HG03175 (cell line): Measurements from ENCODE around the gene C7orf25.
"Not testable (repeated sequence)": the region's sequence is repeated elsewhere in the genome, so short reads cannot be mapped to it uniquely, and the experiment has no call there.

Source experiments
- ATAC-seq: cut with Tn5 transposase; IDR thresholded peaks from one replicate; pipeline ENCODE4 v1.9.1; 2021; ENCODE audit warnings: mild to moderate bottlenecking, moderate library complexity; ENCODE audit not compliant: unreplicated experiment

The C7orf25 gene

GRCh38 chr7:42930889-42931288 is 19.0 kb upstream of the C7orf25 start:
- no peak for ATAC-seq

- no peak for ATAC-seq
These were observed 17.6 kb upstream of the C7orf25 start for GRCh38 chr7:42929449-42929848.

DNA sequence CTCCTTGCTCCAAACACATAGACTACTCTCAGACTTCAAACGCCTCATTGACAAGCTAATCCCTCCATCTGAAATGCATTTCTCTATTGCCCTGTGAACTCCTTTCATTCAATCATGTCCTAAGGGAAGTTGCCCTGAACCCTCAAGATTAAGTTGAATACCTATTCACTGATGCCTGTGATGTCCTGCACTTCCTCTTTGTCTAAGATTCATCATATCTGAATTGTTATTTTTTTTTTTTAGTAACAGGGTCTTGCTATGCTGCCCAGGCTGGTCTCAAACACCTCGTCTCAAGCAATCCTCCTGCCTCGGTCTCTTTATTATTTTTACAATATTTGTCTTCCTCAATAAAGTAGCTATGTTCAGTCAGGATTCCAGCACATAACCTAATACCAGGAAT is 16.9 kb upstream of the C7orf25 start:
- ATAC-seq: no peak

- no peak for ATAC-seq
These were observed 14.3 kb upstream of the C7orf25 start for GRCh38 chr7:42926204-42926603.

- ATAC-seq: no peak
These were observed 13.8 kb upstream of the C7orf25 start for GRCh38 chr7:42925630-42926029.

DNA sequence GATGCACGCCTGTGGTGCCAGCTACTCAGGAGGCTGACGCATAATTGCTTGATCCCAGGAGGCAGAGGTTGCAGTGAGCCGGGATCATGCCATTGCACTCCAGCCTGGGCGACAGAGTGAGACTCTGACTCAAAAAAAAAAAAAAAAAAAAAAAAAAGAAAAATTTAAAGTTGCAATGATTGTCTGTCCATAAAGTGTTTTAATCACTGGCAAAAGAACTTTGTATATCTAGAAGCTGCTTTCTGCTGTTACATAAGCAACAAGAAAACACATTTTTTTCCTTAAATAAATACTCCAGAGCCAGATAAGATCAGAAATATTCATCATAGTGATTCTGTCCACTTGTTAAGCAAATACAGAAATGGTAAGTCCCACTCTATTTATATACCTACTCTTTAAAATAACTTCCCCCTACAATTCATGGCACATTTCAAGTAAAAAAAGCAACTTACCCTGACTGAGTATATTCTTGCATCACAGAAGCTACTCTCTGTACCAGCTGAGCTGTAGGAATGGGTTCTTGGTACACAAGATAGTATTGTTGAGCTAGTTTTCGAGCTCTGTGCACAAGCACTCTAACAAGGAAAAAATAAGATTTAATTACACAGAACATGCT is 12.5 kb upstream of the C7orf25 start:
- no peak for ATAC-seq

DNA sequence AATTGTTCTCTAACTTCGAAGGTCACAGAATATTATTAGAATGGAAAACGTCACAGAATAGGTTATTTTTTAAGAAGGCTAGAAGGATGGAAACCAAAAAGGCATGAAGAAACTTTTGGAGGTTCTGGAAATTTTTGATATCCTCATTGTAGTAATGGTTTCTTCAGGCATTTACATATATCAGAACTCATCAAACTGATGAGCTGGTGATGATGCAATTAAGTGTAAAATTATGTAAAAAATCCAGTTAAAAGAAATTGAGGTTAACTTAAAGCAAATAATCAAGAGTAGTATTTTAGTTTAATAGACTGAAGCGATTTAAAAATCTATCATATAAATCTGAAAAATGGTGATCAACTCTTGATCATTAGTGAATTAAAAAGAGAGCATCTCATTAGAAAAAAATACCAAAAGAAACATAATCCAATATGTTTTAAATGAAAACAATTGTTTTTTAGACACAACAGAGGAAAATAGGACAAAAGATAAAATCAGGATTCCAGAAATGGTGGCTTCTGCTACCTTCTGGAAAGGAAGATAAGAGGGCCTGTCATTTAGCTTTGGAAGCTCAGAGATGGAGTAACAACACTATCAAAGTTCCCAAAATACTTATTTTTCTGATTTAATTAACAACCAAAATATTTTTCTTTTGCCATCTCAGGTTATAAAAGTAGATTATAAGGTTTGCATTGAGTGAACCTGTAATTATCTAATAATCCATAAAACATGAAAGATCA is 10.3 kb upstream of the C7orf25 start:
- ATAC-seq: no peak

- no peak for ATAC-seq
These were observed 3.5 kb upstream of the C7orf25 start for GRCh38 chr7:42915356-42915755.

DNA sequence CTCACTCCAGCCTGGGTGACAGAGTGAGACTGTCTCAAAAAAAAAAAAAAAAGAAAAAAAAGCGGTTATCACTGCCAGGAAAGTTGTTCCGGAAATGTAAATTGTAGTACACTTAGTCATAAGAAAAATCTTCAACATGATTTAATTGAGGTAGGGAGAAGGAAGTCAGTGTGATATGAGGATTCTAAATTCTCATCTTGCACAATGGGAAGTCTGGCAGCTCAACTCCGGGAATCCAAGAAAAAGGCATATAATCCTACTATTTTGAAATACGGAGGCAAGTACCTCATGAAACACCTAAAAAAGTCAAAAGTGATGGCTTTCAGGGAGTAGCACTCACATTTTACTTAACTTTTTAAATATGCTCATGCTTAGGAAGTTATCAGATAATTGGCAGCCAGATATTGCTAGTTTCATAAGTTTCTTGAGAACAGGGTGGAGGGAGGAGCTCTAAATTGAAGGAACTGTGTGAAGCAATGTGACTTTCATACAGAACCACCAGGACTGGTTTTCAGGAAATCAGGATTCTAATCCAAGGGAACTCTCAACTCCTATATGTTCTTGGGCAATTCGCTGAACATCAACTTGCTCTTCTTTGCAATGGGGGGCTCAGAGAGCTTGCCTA is 2.7 kb upstream of the C7orf25 start:
- no peak for ATAC-seq

GRCh38 chr7:42914009-42914408 is 2.1 kb upstream of the C7orf25 start:
- no peak for ATAC-seq

DNA sequence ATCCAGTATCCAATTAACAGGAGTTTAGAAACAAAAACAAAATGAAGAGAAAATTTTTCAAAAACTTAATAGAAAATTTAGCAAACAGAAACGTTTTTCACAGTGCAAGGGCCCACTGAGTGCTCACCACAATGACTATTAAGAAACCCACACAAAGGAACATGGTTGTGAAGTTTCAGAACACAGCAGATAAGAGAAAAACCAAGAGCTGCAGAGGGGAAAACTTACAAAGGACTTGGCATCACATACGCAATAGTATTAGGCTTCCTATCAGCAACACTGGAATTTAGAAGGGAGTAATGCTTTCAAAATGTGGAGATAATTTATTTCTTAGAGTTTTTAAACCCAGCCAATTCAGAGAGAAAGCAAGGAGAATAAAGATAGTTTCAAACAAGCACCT is 1.7 kb upstream of the C7orf25 start:
- no peak for ATAC-seq

GRCh38 chr7:42910306-42910705 is 1.6 kb downstream of the C7orf25 start:
- ATAC-seq: no peak

DNA sequence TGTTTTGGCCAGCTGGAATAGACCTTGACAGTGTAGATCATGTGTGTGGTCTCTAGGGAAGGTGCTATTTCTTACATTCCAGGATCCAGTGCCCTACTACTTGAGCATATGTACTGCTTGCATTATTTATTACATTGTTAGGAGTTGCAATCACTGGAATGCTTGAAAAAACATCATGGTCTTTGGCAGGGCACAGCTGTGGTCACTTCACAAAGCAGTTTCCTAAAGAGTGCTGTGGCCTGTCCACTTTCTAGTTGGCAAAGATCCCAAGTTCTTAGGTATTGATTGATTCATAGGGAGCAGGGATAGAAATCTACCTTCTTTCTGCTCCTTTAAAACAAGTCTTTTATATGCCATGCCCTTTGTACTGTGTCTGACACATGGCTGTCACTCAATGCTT is 4.6 kb downstream of the C7orf25 start:
- no peak for ATAC-seq

DNA sequence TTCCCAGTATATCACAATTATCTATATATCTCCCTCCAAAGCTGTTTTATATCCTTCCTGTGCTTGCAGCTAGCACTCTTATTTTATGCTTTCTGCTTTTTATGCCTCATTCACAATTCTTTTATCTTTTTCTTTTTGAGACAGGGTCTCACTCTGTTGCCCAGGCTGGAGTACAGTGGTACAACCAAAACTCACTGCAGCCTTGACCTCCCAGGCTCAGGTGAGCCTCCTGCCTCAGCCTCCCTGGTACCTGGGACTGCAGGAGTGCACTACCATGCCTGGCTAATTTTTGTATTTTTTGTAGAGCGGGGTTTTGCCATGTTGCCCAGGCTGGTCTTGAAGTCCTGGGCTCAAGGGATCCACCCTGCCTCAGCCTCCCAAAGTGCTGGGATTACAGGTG is 5.7 kb downstream of the C7orf25 start:
- ATAC-seq: no peak

- ATAC-seq: no peak
These were observed 9.5 kb downstream of the C7orf25 start for GRCh38 chr7:42902331-42902730.

- ATAC-seq: no peak
These were observed 11.0 kb downstream of the C7orf25 start for GRCh38 chr7:42900842-42901241.

DNA sequence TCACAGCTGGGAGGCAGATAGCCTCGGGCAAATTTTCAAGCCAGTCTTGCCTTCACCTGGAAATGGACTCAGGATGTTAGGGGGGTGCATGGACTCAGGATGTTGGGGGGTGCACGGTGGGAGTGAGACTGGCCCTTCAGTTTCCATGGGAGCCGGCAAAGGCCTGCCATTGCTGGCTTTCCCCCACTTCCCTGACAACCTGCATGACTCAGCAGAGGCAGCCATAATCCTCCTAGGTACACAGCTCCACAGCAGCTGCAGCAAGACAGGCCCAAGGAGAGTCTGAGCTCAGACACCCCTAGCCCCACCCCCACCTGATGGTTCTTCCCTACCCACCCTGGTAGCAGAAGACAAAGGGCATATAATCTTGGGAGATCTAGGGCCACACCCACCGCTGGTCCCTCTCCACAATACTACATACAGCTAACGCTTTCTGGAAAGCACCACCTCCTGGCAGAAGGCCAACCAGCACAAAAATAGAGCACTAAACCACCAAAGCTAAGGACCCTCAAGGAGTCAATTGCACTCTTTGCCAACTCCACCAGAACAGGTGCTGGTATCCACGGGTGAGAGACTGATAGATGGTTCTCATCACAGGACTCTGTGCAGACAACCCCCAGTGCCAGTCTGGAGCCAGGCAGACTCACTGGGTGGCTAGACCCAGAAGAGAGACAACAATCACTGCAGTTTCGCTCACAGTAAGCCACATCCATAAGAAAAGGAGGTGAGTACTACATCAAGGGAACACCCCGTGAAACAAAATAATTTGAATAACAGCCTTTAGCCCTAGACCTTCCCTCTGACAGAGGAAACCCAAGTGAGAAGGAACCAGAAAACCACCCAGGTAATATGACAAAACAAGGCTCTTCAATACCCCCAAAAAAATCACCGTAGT is 18.3 kb downstream of the C7orf25 start:
- no peak for ATAC-seq

GRCh38 chr7:42886893-42887505 is 24.9 kb downstream of the C7orf25 start:
- ATAC-seq: no peak

DNA sequence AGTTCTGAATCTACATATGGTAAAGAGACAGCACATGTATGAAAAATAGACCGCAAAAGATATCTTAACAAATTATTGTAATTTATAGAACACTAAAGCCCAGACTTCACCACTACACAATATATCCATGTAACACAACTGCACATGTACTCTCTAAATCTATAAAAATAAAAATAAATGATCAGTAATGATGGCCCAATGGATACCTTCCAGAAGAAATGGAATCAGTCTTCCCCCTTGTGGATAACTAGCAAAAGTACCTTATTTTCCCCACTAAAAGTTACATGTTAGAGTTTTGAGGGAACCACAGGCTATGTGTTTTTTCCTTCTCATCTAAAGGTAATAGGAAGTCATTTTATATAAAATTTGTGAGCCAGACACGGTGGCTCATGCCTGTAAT is 25.7 kb downstream of the C7orf25 start:
- no peak for ATAC-seq

GRCh38 chr7:42885183-42885582 is 26.7 kb downstream of the C7orf25 start:
- ATAC-seq: not testable (repeated sequence)

DNA sequence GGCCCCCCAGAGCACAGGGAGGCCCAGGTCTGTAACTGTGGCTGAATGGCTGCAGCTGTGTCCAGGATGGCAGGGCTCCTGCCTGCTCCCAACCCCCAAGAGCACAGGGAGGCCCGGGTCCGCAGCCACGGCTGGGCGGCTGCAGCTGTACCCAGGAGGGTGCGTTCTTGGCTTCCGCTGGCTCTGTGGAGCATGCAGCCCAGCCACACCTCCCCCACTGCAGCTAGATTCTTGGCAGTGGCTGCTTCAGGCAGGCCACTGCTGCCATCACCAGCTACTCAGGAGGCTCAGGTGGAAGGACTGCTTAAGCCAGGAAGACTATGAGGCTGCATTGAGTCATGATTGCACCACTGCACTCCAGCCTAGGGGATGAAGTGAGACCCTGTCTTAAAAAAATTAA is 27.9 kb downstream of the C7orf25 start:
- no peak for ATAC-seq
